Middle frontal gyrus (tissue), 1 donor: ENCODE data around the gene GPR152.

Experiments used
- DNase-seq: peaks from one replicate; pipeline ENCODE4 v3.0.0-alpha.2; 2015; ENCODE audit warnings: low spot score; ENCODE audit errors: extremely low spot score

GPR152 gene, protein sequence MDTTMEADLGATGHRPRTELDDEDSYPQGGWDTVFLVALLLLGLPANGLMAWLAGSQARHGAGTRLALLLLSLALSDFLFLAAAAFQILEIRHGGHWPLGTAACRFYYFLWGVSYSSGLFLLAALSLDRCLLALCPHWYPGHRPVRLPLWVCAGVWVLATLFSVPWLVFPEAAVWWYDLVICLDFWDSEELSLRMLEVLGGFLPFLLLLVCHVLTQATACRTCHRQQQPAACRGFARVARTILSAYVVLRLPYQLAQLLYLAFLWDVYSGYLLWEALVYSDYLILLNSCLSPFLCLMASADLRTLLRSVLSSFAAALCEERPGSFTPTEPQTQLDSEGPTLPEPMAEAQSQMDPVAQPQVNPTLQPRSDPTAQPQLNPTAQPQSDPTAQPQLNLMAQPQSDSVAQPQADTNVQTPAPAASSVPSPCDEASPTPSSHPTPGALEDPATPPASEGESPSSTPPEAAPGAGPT

DNA sequence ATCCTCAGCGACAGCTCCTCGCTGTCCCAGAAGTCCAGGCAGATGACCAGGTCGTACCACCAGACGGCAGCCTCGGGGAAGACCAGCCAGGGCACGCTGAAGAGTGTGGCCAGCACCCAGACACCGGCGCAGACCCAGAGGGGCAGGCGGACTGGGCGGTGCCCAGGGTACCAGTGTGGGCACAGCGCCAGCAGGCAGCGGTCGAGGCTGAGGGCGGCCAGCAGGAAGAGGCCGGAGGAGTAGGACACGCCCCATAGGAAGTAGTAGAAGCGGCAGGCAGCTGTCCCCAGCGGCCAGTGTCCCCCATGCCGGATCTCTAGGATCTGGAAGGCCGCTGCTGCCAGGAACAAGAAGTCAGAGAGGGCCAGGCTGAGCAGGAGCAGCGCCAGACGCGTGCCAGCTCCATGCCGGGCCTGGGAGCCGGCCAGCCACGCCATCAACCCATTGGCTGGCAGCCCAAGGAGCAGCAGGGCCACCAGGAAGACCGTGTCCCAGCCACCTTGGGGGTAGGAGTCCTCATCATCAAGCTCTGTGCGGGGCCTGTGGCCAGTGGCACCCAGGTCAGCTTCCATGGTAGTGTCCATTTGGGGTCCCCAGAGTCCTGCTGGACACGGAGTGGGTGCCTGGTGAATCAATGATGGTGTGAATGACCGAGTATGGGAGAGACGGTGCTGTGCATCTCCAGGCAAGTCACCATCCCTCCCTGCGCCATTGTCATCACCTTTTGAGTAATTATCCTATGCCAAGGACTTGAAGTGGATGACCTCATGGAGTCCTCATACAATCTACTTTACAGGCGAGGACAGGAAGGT lies at the start of gene GPR152:
TSS of gene GPR152 (minus strand) at position 589 of the 812 bp plus-strand sequence. CDS start at position 584, 5 bp downstream.
- DNase-seq: no peak

DNA sequence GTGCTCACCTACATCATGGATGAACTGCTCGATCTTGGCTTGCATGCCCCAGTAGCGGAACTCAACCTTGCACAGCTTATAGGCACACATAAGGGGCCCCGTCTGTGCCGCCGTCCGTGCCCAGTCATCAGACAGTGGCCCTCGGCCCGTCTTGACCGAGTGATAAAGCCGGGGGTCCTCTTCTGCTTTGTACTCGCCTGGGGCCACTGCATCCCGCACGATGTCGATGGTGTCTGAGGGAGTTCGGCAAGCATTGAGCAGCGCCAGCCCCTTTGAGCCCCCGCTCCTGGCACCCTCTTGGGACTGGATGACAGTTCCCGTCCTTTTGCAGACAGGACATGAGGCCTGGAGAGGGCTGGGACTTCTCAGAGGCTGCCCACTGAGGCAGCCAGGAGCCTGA lies 49.3 kb upstream of the GPR152 start:
- no peak for DNase-seq

DNA sequence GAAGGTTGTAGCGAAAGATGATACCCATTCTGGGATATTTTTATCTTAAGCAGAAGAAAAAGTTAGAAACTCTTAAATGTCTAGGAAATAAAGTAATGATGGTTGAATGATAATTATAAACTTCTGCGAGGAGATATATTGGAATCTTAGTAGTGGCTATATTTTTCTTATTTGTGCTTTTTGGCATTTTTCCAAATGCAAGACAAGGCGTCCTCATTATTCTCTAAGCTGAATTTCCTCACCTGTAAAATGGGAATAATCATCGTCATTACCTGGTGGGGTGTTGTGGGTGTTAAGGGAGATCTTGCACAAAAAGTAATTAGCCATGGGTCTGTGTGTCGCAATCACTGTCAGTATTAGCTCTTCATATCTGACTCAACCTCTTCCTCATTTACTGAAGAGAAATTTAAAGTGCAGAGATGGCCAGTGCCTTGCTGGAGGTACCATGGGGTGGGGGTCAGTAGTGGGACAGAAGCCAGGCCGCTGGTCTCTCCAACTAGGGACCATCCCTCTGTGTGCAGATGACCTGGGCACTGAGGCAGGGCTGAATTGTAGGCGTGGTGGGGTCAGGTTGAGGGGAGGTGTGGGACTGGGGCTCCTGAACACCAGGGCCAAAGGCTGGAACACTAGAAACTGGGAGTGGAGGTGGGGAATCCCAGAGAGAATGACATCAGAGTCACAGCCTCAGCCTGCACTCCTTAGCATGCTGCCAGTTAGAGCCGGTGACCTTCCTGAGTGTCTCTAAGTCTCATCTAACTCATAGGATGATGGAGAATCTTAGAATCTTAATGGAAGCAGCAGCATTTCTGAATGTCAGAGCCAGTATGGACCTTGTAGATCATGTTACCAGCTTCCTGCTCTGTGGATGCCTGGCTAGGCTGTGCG lies 48.5 kb upstream of the GPR152 start:
- DNase-seq: no peak

DNA sequence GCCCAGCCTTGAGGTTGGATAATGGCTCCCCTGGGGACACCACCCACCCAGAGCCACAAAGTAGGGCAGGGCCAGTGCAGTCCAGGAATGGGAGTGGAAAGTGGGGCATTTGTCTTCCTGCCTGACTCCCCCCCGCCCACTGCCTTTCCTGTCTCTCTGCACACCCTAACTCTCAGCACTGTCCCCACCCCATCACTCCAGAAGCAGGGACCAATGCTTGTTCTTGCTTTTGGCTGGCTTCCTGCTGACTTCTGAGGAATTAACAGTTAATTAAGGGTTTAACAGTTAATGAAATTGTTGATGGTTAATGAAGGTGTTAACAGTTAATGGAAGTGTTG lies 47.9 kb upstream of the GPR152 start:
- no peak for DNase-seq

DNA sequence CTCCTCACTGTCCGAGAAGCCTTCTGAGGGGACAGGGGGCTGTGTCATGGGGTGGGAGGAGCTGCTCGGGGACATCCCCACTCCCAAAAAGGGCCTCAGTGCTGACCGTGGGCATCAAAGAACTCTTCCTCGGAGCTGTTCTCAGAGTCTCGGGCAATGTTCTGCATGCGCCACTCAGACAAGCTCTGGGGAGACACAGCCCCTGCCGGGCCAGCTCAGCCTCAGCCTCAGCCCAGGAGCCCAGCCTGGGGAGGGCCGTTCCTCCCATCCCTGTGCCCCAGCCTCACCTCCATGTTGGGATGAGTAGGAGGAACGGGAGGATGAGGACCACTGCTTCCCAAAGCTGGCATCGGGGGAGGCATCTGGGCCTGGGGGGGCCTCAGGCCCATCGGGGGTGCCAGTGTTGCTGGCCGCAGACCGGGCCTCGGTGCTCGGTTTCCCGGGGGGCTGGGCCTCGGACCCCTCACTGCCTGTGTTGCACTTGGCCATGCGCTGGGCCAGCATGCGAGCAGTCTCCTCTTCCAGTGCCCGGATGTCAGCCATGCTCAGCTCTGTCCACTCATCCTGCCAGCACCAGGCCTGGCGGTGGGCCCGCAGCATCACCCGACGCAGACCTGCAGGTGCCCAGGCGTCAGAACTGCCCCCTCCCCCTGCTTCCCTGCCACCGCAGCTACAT lies 47.4 kb upstream of the GPR152 start:
- no peak for DNase-seq

DNA sequence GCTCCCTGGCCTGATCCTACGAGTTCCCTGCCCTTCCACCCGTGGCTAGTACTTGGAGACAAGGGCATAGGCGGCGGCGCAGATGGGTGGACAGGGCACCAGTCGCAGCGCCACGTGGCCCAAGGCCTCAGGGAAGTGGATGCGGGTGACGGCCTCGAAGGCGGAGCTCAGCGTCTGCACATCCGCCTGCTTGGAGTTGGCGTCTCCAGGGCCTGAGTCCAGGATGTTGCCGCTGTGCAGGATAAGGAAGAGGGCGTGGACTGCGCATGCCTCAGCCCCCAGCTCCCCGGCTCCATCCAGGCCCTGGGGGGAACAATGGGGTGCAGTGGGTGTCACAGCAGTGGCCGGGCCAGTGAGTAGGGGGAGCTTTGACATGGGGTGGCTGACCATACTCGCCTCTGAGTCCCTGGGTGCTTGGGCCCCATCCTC lies 46.0 kb upstream of the GPR152 start:
- DNase-seq: no peak

DNA sequence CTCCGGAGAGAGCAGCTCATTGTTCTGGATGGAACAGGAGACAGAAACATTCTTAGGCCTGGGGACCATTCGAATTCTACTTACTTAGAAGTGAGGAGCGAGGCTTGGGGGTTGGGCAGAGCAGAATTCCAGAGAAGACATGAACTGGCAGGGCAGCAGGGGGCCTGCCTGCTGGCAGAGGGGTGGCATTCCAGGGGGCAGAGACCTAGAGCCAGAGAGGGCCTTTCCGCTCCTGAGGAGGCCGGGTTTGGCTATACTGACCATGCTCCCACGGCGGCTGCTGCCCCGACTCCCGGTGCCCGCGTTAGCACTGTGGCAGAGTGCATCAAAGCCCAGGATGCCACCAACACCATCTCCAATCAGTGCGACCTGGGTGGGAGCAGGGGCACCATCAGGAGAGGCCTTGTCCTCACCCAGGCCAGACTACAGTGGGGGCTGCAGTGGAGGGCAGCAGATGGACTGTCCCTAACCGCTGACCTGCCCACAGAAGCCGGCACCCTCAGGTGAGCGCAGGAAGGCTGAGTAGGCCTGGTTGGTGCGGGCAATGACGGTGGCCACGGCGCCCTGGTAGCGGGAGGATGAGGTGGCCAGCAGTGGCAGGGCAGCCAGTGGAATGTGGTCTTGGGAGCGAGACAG lies 45.2 kb upstream of the GPR152 start:
- DNase-seq: no peak

DNA sequence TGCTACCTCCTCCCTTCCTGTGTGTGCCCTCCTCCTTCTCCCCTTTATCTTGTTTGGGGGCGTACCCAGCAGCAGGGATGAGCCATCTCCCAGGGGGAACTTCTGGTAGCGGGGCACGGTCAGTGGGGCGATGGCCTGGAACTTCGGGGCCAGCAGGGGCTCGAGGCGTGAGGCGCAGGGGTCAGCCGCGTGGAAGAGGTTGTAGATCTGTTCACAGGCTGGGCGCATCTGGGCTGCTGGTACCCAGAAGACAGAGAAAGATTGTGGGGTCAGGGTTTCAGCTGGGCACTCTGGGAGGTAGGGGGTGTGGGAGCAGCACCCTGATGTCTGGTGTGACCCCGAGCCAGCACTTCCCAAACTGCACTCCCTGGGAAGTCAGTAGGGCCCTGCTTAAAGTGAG lies 43.6 kb upstream of the GPR152 start:
- DNase-seq: no peak

DNA sequence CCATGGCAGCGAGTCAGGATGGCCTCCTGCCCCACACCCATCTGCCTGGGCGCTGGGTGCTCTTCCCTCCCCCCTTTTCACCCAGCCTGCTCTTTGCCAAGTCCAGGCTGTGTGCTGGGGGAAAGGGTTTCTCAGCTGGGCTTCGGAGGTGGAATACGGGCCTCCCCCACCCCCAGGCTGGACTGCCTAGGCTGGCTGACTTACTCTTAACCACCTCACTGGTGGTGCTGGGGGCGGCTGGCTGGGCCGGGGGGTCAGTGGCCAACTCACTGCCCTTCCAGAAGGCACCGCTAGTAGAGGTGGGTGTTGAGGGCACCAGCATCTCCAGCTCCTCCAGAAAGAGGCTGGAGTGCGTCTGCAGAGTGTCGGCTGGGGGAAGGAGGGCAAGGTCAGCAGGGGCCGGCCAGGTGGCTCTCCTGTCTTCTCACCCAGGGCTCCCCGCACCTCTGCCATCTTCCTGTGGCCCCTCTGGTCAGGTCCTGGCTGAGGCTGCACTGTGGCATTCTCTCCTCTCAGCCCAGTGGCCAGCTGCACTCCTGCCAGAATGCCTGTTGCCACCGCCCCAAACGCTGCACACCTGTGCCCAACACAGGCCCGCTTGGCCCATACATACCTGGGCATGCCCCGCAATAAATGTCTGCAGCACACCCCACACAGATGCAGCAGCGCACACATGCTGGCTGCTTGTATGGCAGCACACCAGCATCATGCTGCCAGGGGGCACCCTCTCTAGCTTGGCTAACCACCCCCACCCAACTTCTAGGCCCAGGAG lies 42.9 kb upstream of the GPR152 start:
- no peak for DNase-seq

DNA sequence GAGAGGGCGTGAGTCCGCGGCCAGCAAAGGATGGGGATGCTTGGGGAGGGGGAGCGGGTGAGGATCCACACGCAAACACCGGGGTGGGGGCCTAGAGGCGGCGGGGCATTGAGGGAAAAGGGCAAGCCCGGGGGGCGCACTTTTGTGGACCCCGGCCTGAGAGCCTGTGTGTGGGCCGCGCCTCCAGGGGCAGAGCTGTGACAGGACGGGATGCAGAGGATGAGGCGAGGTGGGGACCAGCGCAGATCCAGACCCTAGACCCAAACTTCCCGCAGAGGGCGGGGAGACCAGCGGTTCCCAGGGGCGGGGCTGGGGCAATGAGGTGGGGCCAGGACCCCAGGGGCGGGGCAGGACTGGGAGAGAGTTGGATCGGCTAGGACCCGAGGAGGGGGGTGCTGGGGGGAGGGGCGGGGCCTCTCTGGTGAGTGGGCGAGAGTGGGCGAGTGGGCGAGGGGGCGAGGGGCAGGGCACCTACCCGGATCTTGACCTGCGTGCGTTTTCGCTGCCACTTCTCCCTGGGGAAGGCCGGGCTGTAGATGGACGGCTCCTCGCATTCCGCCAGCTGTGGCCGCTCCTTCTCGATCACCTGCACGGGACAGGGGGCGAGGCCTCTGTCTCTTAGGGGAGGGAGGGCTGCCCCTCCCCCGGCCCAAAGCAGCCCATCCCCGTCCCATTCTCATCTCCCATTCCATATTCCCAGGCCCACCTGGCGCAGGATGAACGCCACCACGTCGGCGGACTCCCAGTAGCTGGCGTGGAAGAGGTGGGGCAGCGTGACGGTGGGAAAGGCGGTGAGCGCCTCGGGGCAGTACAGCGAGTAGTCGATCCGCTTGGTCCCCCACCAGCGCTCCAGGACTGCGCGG lies 42.1 kb upstream of the GPR152 start:
- DNase-seq: no peak

DNA sequence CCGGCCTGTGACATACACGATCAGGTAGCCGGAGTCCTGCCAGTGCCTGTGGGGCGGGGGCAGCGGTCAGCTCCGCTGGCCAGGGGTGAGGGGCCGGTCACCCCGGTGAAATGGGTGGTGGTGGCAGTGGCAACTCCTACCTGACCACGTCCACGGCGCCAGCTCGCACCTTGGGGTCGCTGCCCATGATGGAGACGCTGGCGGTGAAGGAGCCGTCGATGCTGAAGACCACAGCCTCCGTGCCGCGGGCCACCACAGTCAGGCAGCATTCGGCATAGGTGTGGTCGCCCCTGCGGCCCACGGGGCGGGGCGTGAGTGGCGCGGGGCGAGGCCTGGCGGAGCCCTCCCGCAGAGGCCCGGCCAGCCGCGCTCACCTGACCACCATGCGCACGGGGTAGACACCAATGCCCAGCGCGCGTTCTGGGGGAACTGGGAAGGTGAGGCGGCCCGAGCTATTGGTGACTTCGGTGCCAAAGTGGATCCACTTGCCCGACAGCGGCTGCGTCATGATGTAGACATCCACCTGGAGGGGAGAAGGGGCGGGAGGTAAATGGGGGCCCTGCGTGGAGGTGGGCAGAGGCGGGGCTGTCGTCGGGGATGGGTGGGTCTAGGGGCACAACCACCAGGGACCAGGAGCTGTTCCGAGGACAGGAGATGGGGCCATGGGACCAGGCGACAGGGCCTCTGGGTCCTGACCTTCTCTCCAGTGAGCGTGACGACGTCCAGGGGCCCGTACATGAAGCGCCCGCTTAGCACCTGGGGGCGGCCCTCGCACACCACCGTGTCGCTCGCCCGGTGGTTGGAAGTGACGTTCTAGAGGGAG lies 41.2 kb upstream of the GPR152 start:
- no peak for DNase-seq

DNA sequence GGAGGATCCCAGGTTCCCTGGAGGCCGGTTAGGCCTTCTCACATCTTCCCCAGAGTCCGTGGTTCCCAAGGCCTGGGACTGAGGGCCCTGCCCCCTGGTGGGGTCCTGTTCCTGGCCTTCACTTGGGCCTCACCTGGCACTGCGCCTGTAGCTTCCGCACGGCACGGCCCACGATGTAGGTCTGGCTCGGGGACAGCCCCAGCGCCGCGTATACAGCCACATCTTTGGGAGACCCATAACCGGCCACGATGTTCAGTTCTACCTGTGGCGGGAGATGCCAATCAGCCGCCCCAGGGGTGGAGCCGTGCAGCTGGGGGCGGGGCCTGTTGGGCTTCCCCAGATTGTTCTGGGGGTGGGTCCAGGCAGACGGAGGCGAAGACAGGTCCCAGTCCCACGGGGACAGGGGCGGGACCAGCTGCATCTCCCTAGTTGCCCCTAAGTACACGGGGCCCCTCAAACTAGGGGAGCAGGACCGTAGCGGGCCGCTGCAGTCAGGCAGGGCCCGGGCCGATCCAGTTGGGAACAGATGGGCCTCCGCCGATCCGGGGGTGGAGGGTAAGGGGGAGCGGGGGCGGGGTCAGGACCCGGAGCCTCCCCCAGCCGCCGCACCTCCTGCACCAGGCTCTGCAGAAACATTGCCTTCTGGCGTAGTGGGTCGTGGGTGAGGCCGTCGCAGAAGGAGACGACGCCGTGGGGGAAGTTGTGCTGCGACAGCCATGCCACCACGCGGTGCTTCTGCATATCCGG lies 40.4 kb upstream of the GPR152 start:
- no peak for DNase-seq

DNA sequence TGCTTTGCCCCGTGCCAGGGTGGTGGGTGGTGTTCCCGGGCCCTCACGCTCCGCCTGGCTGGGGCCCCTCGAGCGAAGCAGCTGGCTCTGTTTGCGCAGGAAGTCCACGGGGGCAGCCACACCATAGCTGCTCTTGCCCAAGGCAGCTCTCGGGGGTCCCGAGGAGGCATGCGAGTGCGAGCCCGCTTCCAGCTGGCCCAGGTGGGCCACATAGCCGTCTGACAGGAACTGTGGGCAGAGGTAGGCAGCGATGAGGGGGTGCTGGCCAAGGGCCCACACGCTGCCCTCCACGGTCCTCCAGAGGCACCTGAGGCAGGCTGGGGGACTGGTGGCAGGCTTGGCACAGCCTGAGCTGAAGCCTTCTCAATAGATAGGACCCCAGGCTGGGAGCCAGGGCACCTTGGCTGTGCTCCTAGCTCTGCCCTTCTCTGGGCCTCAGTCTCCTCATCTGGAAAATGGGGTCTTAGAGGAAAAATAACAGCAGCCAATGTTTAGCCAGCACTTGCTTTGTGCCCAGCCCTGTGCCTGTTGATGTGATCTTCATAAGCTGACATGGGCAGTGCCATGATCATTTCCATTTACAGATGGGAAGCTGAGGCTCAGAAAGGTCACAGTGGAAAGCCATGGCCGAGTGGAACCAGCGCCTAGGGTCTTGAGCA lies 39.7 kb upstream of the GPR152 start:
- no peak for DNase-seq

DNA sequence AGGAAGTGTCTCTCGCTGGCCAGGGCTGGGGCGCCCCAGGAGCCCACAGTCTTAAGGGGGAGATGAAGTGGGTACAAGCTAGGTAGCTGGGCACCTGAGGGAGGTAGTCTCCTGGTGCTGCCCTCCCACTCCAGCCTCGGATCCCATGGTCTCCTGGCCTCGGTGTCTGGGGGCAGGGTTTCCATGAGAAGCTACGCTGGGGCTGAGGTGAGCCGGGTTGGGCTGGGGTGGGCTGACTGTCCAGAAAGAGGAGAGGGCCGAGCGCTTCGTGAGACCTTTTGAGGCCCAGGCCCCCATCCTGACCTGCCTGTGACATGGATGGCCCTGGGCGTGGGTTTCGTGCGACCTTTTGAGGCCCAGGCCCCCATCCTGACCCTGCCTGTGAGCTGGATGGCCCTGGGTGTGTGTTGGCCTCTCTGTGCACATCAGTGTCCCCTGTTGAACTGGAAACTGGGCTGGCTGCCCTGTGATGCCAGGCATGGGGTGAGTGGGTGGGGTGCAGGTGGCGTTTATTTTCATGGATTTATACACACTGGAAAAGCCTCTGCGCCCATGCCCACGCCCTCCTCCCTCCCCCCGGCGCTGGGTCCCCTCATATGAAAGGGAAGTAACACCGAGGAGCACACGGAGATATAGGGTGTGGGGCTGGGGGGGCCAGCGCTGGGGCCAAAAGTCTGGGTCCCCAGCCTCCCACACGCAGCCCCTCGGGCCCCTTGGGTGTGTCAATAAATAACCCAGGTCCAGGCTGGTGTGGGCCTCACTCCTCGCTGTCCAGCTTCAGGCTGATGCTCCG lies 38.9 kb upstream of the GPR152 start:
- DNase-seq: no peak

DNA sequence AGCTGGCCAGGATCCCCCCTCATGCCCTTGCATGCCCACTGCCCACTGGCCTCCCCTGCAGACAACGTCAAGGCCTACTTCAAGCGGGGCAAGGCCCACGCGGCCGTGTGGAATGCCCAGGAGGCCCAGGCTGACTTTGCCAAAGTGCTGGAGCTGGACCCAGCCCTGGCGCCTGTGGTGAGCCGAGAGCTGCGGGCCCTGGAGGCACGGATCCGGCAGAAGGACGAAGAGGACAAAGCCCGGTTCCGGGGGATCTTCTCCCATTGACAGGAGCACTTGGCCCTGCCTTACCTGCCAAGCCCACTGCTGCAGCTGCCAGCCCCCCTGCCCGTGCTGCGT lies 38.2 kb upstream of the GPR152 start:
- no peak for DNase-seq
